ENCODE results near the gene ADAM33. TPM values are rescaled to one million over a fixed set of nuclear protein-coding genes. Genes with fewer than 3 reads are reported as not detected.

The ADAM33 gene
- total and polyA plus RNA-seq, 2 experiments from 2014 or later, result 2.8 to 6.0 TPM

- no peak for DNase-seq (ENCODE audit: low spot score)
- Mint-ChIP-seq H3K4me1 (no peaks in the 10 kb centered on the region), H3K9me3 (no peaks in the 10 kb centered on the region)
These were observed 30.6 kb upstream of the ADAM33 start, which contains the start of gene SIGLEC1 for GRCh38 chr20:3712279-3712873. SIGLEC1 (minus strand) TSS chr20:3712600; CDS start chr20:3707128, 5,472 bp downstream.

GRCh38 chr20:3711484-3711941 lies 29.7 kb upstream of the ADAM33 start:
- Histone ChIP-seq H3K36me3 (ENCODE audit: insufficient read depth) (no peaks in the 10 kb centered on the region), H3K4me1 (ENCODE audit: insufficient read depth) (no peaks in the 10 kb centered on the region), H2AFZ (no peak overlapping the region), H3K79me2 (replicated peaks; ENCODE audit: insufficient read depth) (no peaks in the 10 kb centered on the region), H3K9me2 (ENCODE audit: insufficient read depth) (no peaks in the 10 kb centered on the region), H3K4me3 (no peak overlapping the region), H4K20me1 (replicated peaks; ENCODE audit: insufficient read depth) (no peaks in the 10 kb centered on the region), H3K27me3 (ENCODE audit: insufficient read depth) (no peaks in the 10 kb centered on the region), H3K27ac (ENCODE audit: low read depth) (no peak overlapping the region), H3F3A (replicated peaks; ENCODE audit: low read depth) (no peaks in the 10 kb centered on the region), H3K4me2 (no peak overlapping the region)
- no peak overlapping the region for H3K27ac Mint-ChIP-seq
- H3K4me1 Mint-ChIP-seq, result no peaks in the 10 kb centered on the region
- no peak for DNase-seq (ENCODE audit: low spot score)
- H3K9me3 Mint-ChIP-seq, result no peaks in the 10 kb centered on the region
- peaks cover 3% of the 10 kb centered on the region for H3K27me3 Mint-ChIP-seq (ENCODE audit: insufficient read depth, low read depth, poor library complexity)
- no peaks in the 10 kb centered on the region for H3K36me3 Mint-ChIP-seq (ENCODE audit: low read depth)
- TF ChIP-seq NANOG (IDR thresholded peaks at IDR 0.05; ENCODE audit: borderline replicate concordance) (no peak), STAT1 (IDR thresholded peaks at IDR 0.05; ENCODE audit: unreplicated experiment) (no peak), POLR2AphosphoS5 (IDR thresholded peaks at IDR 0.05; ENCODE audit: low read depth) (no peak), ETS1 (IDR thresholded peaks at IDR 0.05) (no peak)
- ATAC-seq, result no peak
- no peak overlapping the region for H3K4me3 Mint-ChIP-seq

More at GRCh38 chr20:3712279-3712873, 30.6 kb upstream of the ADAM33 start, which contains the start of gene SIGLEC1:
- no peaks in the 10 kb centered on the region for H3K27me3 ChIP-seq (ENCODE audit: insufficient read depth)
- no peaks in the 10 kb centered on the region for H4K20me1 ChIP-seq (replicated peaks; ENCODE audit: insufficient read depth)
- Mint-ChIP-seq H3K4me3 (no peak within 1 kb of the TSS), H3K27ac (no peak within 1 kb of the TSS), H3K27me3 (ENCODE audit: insufficient read depth, low read depth, poor library complexity) (peaks cover 3% of the 10 kb centered on the region), H3K36me3 (ENCODE audit: low read depth) (no peaks in the 10 kb centered on the region)
- H3K36me3 ChIP-seq (ENCODE audit: insufficient read depth), result no peaks in the 10 kb centered on the region
- ATAC-seq, result no peak
- no peak for TF ChIP-seq ETS1 (IDR thresholded peaks at IDR 0.05)
- no peak for TF ChIP-seq EZH2 (IDR thresholded peaks at IDR 0.05; ENCODE audit: low read depth, unreplicated experiment)
- TF ChIP-seq POLR2AphosphoS5 (IDR thresholded peaks at IDR 0.05; ENCODE audit: low read depth), result no peak
- no peak for TF ChIP-seq ZNF331 (CRISPR knock-in tag; IDR thresholded peaks at IDR 0.05; ENCODE audit: low read depth)
- TF ChIP-seq STAT1 (IDR thresholded peaks at IDR 0.05; ENCODE audit: unreplicated experiment), result no peak
- TF ChIP-seq CREB1 (CRISPR knock-in tag; IDR thresholded peaks at IDR 0.05; ENCODE audit: low read depth), result no peak
- no peak for TF ChIP-seq JUNB (IDR thresholded peaks at IDR 0.05; ENCODE audit: unreplicated experiment)
- TF ChIP-seq, protein P1, sequence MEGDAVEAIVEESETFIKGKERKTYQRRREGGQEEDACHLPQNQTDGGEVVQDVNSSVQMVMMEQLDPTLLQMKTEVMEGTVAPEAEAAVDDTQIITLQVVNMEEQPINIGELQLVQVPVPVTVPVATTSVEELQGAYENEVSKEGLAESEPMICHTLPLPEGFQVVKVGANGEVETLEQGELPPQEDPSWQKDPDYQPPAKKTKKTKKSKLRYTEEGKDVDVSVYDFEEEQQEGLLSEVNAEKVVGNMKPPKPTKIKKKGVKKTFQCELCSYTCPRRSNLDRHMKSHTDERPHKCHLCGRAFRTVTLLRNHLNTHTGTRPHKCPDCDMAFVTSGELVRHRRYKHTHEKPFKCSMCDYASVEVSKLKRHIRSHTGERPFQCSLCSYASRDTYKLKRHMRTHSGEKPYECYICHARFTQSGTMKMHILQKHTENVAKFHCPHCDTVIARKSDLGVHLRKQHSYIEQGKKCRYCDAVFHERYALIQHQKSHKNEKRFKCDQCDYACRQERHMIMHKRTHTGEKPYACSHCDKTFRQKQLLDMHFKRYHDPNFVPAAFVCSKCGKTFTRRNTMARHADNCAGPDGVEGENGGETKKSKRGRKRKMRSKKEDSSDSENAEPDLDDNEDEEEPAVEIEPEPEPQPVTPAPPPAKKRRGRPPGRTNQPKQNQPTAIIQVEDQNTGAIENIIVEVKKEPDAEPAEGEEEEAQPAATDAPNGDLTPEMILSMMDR (conservative IDR thresholded peaks at IDR 0.05; ENCODE audit: low read depth in 2 of 2), result no peak
- TF ChIP-seq NANOG (IDR thresholded peaks at IDR 0.05; ENCODE audit: borderline replicate concordance), result no peak
- H3K4me1 ChIP-seq (ENCODE audit: insufficient read depth), result no peaks in the 10 kb centered on the region
- no peak within 1 kb of the TSS for H2AFZ ChIP-seq
- H3K27ac ChIP-seq (ENCODE audit: low read depth), result no peak within 1 kb of the TSS
- no peaks in the 10 kb centered on the region for H3F3A ChIP-seq (replicated peaks; ENCODE audit: low read depth)
- H3K9me2 ChIP-seq (ENCODE audit: insufficient read depth), result no peaks in the 10 kb centered on the region
- no peak within 1 kb of the TSS for H3K4me3 ChIP-seq
- no peak within 1 kb of the TSS for H3K4me2 ChIP-seq
- H3K79me2 ChIP-seq (replicated peaks; ENCODE audit: insufficient read depth), result no peaks in the 10 kb centered on the region
